SH-SY5Y (cell line): ENCODE data around the gene AKAP8L.

Experiments used
- GATA2 ChIP-seq: IDR thresholded peaks from 2 replicates; pipeline ENCODE4 v1.6.1; 2011; ENCODE audit warnings: mild to moderate bottlenecking, low read depth, low read length
- GATA3 ChIP-seq: IDR thresholded peaks from 2 replicates; pipeline ENCODE4 v1.6.1; 2011; ENCODE audit warnings: low read depth, mild to moderate bottlenecking, low read length, moderate library complexity

GRCh38 chr19:15449620-15450527 lies 31.1 kb upstream of the AKAP8L start, which contains the start of gene WIZ:
- TF ChIP-seq GATA2: no peak
- no peak for TF ChIP-seq GATA3
